SH-SY5Y (cell line): ENCODE data around the gene KRT2.

Source experiments
- GATA2 ChIP-seq: IDR thresholded peaks from 2 replicates; pipeline ENCODE4 v1.6.1; 2011; ENCODE audit warnings: mild to moderate bottlenecking, low read depth, low read length
- GATA3 ChIP-seq: IDR thresholded peaks from 2 replicates; pipeline ENCODE4 v1.6.1; 2011; ENCODE audit warnings: low read depth, mild to moderate bottlenecking, low read length, moderate library complexity

DNA sequence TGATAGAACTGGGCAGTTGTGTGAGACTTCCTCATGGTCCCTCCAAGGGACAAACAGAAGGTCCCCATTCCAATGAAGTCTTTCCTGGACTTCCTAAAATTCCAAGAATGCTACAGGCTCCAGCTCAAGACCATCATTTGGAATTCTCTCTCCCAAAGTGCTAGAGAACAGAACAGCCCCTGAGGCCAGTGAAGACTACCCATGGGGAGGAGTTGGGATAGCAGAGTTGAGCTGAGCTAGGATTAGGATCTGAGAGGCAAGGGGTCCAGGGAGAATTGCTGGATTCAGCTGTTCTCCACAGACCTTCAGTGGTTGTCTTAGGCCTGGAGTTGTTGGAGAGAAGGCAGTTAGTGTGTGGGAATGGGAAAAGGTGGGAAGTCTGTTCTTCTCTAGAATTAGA lies 17.4 kb upstream of the KRT2 start:
- TF ChIP-seq GATA2 (no peak), GATA3 (no peak)
